NT2/D1 (cell line): ENCODE results near the gene CHCHD10.

Experiments
- DNase-seq: peaks from one replicate; pipeline ENCODE4 v3.0.0-alpha.2; 2011; ENCODE audit warnings: low read depth, low spot score
- H3K27me3 ChIP-seq: 2 replicates; pipeline ENCODE4 v1.6.0; 2011; ENCODE audit warnings: mild to moderate bottlenecking; ENCODE audit not compliant: insufficient read length, insufficient read depth
- H3K36me3 ChIP-seq: 2 replicates; pipeline ENCODE4 v1.6.1; 2011; ENCODE audit warnings: mild to moderate bottlenecking, low read length, mixed read lengths; ENCODE audit not compliant: insufficient read depth, insufficient read length
- H3K4me1 ChIP-seq: 2 replicates; pipeline ENCODE4 v1.5.1; 2011; ENCODE audit not compliant: insufficient read depth, insufficient read length
- H3K4me3 ChIP-seq: 2 replicates; pipeline ENCODE4 v1.5.1; 2011; ENCODE audit warnings: low read depth; ENCODE audit not compliant: insufficient read length
- H3K9ac ChIP-seq: 2 replicates; pipeline ENCODE4 v1.6.0; 2011; ENCODE audit warnings: low read depth; ENCODE audit not compliant: insufficient read length
- H3K9me3 ChIP-seq: 2 replicates; pipeline ENCODE4 v1.5.1; 2011; ENCODE audit warnings: mild to moderate bottlenecking, low read length; ENCODE audit not compliant: insufficient read depth
- SUZ12 ChIP-seq: IDR thresholded peaks from 2 replicates; pipeline ENCODE4 v1.6.1; 2011; ENCODE audit not compliant: insufficient read length, insufficient read depth; ENCODE audit errors: extremely low read depth
- YY1 ChIP-seq: IDR thresholded peaks from 2 replicates; pipeline ENCODE4 v1.6.1; 2011; ENCODE audit not compliant: insufficient read length, insufficient read depth
- ZNF274 ChIP-seq: IDR thresholded peaks from 2 replicates; pipeline ENCODE4 v1.6.1; 2011; ENCODE audit warnings: mild to moderate bottlenecking, low read depth, low read length

Gene CHCHD10

GRCh38 chr22:23803001-23803819 lies 35.4 kb upstream of the CHCHD10 start:
- H3K36me3 ChIP-seq: peaks cover 76% of the 10 kb centered on the region

GRCh38 chr22:23801886-23802377 lies 34.2 kb upstream of the CHCHD10 start:
- TF ChIP-seq ZNF274 (no peak), YY1 (no peak), SUZ12 (no peak)
- Histone ChIP-seq H3K9me3 (no peaks in the 10 kb centered on the region), H3K4me3 (no peak overlapping the region), H3K27me3 (no peaks in the 10 kb centered on the region), H3K4me1 (peaks cover 7% of the 10 kb centered on the region), H3K36me3 (peaks cover 78% of the 10 kb centered on the region), H3K9ac (no peak overlapping the region)
- no peak for DNase-seq

More at GRCh38 chr22:23803001-23803819, 35.4 kb upstream of the CHCHD10 start:
- no peak for DNase-seq
- H3K27me3 ChIP-seq: no peaks in the 10 kb centered on the region
- H3K4me1 ChIP-seq: peaks cover 7% of the 10 kb centered on the region
- H3K9ac ChIP-seq: no peak overlapping the region
- TF ChIP-seq SUZ12 (no peak), YY1 (no peak), ZNF274 (no peak)
- H3K4me3 ChIP-seq: no peak overlapping the region
- H3K9me3 ChIP-seq: no peaks in the 10 kb centered on the region

GRCh38 chr22:23801238-23801821 lies 33.6 kb upstream of the CHCHD10 start:
- no peak overlapping the region for H3K9ac ChIP-seq
- H3K27me3 ChIP-seq: no peaks in the 10 kb centered on the region
- TF ChIP-seq SUZ12 (no peak), ZNF274 (no peak), YY1 (no peak)
- peaks cover 7% of the 10 kb centered on the region for H3K4me1 ChIP-seq
- H3K36me3 ChIP-seq: peaks cover 77% of the 10 kb centered on the region
- no peak for DNase-seq
- no peaks in the 10 kb centered on the region for H3K9me3 ChIP-seq
- H3K4me3 ChIP-seq: no peak overlapping the region

GRCh38 chr22:23800297-23801237 lies 32.8 kb upstream of the CHCHD10 start:
- Histone ChIP-seq H3K27me3 (no peaks in the 10 kb centered on the region), H3K4me3 (no peak overlapping the region), H3K36me3 (peaks cover 73% of the 10 kb centered on the region)

GRCh38 chr22:23796461-23796860 lies 28.7 kb upstream of the CHCHD10 start:
- no peak for TF ChIP-seq SUZ12
- no peak for TF ChIP-seq ZNF274
- TF ChIP-seq YY1: no peak
- no peaks in the 10 kb centered on the region for H3K4me1 ChIP-seq
- H3K4me3 ChIP-seq: no peak overlapping the region
- H3K27me3 ChIP-seq: no peaks in the 10 kb centered on the region
- peaks cover 75% of the 10 kb centered on the region for H3K36me3 ChIP-seq
- H3K9ac ChIP-seq: no peak overlapping the region
- H3K9me3 ChIP-seq: no peaks in the 10 kb centered on the region
- DNase-seq: no peak

More at GRCh38 chr22:23800297-23801237, 32.8 kb upstream of the CHCHD10 start:
- Histone ChIP-seq H3K9me3 (no peaks in the 10 kb centered on the region), H3K4me1 (peaks cover 7% of the 10 kb centered on the region), H3K9ac (no peak overlapping the region)
- DNase-seq: no peak
- TF ChIP-seq YY1: no peak
- no peak for TF ChIP-seq ZNF274
- no peak for TF ChIP-seq SUZ12

- Histone ChIP-seq H3K27me3 (no peaks in the 10 kb centered on the region), H3K9ac (no peak overlapping the region), H3K4me3 (no peak overlapping the region), H3K4me1 (peaks cover 2% of the 10 kb centered on the region), H3K9me3 (no peaks in the 10 kb centered on the region), H3K36me3 (peaks cover 76% of the 10 kb centered on the region)
- DNase-seq: no peak
- TF ChIP-seq ZNF274 (no peak), YY1 (no peak), SUZ12 (no peak)
Observed at GRCh38 chr22:23793326-23793725, 25.6 kb upstream of the CHCHD10 start.
